ENCODE data around the gene PTPRK. TPM values are rescaled to one million over a fixed set of nuclear protein-coding genes. Genes with fewer than 3 reads are reported as not detected.

Gene PTPRK
- total RNA-seq, 4 donors from 2014 or later: 20.0 to 64.2 (median 36.6) TPM

GRCh38 chr6:128364766-128365519 is 155.5 kb downstream of the PTPRK start:
- Histone ChIP-seq H3K9me3 (no peaks in the 10 kb centered on the region), H3K27ac (no peak overlapping the region), H3K36me3 (no peaks in the 10 kb centered on the region), H3K4me1 (no peaks in the 10 kb centered on the region), H3K4me3 (no peak overlapping the region), H3K27me3 (no peaks in the 10 kb centered on the region)
- TF ChIP-seq, protein P1, sequence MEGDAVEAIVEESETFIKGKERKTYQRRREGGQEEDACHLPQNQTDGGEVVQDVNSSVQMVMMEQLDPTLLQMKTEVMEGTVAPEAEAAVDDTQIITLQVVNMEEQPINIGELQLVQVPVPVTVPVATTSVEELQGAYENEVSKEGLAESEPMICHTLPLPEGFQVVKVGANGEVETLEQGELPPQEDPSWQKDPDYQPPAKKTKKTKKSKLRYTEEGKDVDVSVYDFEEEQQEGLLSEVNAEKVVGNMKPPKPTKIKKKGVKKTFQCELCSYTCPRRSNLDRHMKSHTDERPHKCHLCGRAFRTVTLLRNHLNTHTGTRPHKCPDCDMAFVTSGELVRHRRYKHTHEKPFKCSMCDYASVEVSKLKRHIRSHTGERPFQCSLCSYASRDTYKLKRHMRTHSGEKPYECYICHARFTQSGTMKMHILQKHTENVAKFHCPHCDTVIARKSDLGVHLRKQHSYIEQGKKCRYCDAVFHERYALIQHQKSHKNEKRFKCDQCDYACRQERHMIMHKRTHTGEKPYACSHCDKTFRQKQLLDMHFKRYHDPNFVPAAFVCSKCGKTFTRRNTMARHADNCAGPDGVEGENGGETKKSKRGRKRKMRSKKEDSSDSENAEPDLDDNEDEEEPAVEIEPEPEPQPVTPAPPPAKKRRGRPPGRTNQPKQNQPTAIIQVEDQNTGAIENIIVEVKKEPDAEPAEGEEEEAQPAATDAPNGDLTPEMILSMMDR (IDR thresholded peaks at IDR 0.05): no peak
- TF ChIP-seq POLR2A (IDR thresholded peaks at IDR 0.05): no peak
- DNase-seq: no peak
- intact Hi-C loops (cut with DNase I; ENCODE audit: low total_unique reads): no loop called here

DNA sequence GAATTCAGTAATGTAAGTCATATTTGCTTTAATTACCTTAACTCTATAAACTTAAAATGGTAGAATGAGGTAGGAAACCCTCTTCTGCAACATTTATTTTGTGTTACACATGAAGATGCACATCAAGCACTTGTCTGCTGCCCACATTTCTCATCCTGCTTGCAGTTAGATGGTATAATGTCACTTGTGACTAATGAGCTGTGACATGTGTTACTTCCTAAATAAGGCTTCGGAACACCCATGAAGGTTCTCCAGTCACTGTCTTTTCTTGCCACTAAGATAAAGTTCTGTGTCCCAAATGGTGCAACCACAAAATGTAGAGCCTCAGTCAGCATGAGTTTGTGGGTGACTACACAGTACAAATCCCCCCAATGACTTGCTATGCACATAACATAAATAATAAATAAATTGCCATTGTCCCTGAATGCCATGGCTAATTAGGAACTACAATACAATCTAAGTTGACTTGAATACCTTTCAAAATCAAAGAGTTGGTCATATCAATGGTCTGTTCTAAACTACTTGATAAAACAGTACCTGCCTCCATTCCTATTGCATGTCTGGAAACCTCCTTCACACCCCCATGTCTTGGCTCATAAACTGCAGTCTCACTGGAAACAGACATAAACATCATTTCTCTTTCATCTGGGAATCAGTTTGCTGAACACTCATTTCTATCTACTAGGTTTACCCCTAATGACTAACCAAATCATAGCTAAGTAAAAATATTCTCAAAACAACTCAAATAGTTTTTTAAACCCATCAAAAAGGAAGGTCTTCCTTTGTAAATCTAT is 157.2 kb downstream of the PTPRK start:
- Histone ChIP-seq H3K36me3 (no peaks in the 10 kb centered on the region), H3K4me1 (no peaks in the 10 kb centered on the region), H3K27ac (no peak overlapping the region), H3K4me3 (no peak overlapping the region), H3K27me3 (no peaks in the 10 kb centered on the region), H3K9me3 (no peaks in the 10 kb centered on the region)
- intact Hi-C loops (cut with DNase I; ENCODE audit: low total_unique reads): no loop called here
- TF ChIP-seq POLR2A (IDR thresholded peaks at IDR 0.05): no peak
- DNase-seq: no peak

DNA sequence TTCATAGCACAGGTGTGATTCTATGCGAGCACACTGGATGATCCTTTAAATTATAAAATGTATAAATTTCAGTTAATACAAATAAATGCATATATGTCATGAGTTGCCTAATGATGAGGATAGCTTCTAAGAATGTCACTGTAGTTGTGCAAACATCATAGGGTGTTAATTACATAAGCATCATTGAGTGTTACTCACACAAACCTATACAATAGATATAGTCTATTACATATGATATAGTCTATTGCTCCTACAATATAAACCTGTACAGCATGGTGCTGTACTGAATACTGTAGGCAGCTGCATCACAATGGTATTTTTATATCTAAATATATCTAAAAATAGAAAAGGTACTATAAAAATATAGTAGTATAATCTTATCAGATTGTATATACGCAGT is 159.0 kb downstream of the PTPRK start:
- Histone ChIP-seq H3K4me1 (no peaks in the 10 kb centered on the region), H3K36me3 (no peaks in the 10 kb centered on the region), H3K9me3 (no peaks in the 10 kb centered on the region), H3K4me3 (no peak overlapping the region), H3K27me3 (no peaks in the 10 kb centered on the region), H3K27ac (no peak overlapping the region)
- intact Hi-C loops (cut with DNase I; ENCODE audit: low total_unique reads): no loop called here
- DNase-seq: no peak
- TF ChIP-seq POLR2A (IDR thresholded peaks at IDR 0.05): no peak
- TF ChIP-seq, protein P1 (IDR thresholded peaks at IDR 0.05): no peak

DNA sequence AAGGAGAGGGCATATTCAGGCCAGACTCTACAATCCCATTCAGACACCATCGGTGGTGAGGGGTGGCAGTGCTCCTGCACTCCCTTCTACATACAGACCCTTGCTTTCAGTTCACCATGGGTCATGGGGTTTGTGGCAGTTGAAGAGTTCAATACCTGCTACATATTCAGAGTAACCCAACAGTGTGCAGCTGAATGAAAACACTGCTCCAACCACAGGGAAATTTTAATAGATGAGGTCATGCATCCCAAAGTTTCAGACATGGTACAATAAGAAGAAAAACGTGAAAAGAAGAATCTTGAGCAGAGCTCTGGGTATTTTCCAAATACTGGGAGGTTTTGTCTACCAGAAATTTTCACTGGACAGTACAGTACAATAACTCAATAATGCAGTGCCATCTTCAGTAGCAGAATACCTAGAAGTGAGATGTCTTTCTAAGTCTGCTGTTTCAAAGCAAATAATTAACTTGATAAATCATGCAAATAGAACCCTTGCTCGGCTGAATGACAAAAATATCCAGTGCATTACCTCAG is 162.1 kb downstream of the PTPRK start:
- no peaks in the 10 kb centered on the region for H3K36me3 ChIP-seq
- no peak for DNase-seq
- no peaks in the 10 kb centered on the region for H3K9me3 ChIP-seq
- H3K27ac ChIP-seq: no peak overlapping the region
- intact Hi-C loops (cut with DNase I; ENCODE audit: low total_unique reads): no loop called here
- no peak overlapping the region for H3K4me3 ChIP-seq
- no peaks in the 10 kb centered on the region for H3K4me1 ChIP-seq
- TF ChIP-seq, protein P1 (IDR thresholded peaks at IDR 0.05): no peak
- TF ChIP-seq POLR2A (IDR thresholded peaks at IDR 0.05): no peak
- no peaks in the 10 kb centered on the region for H3K27me3 ChIP-seq

- no peak overlapping the region for H3K4me3 ChIP-seq
- no peaks in the 10 kb centered on the region for H3K27me3 ChIP-seq
- no peaks in the 10 kb centered on the region for H3K9me3 ChIP-seq
- DNase-seq: no peak
- no peaks in the 10 kb centered on the region for H3K36me3 ChIP-seq
- no peak overlapping the region for H3K27ac ChIP-seq
- intact Hi-C loops (cut with DNase I; ENCODE audit: low total_unique reads): no loop called here
- no peaks in the 10 kb centered on the region for H3K4me1 ChIP-seq
- no peak for TF ChIP-seq POLR2A (IDR thresholded peaks at IDR 0.05)
- TF ChIP-seq, protein P1 (IDR thresholded peaks at IDR 0.05): no peak
Observed at GRCh38 chr6:128357392-128358130, 162.8 kb downstream of the PTPRK start.
